ENCODE measurements around the gene HSPA12B. TPM values are rescaled to one million over a fixed set of nuclear protein-coding genes. Genes with fewer than 3 reads are reported as not detected.

Gene HSPA12B
- total RNA-seq, 2 experiments from 2014 or later = not detected

- Histone ChIP-seq H3K36me3 (ENCODE audit: insufficient read depth, low read length) (no peaks in the 10 kb centered on the region; the same call in 1 of the 2 replicates), H2AFZ (ENCODE audit: low read length) (peak within 1 kb of the TSS; percentile 94), H3K4me2 (ENCODE audit: low read length) (peak within 1 kb of the TSS; percentile 73), H4K20me1 (ENCODE audit: insufficient read depth, low read length) (no peaks in the 10 kb centered on the region; the same call in 1 of the 2 replicates), H3K27ac (ENCODE audit: low read depth, low read length, poor library complexity, severe bottlenecking) (no peak within 1 kb of the TSS), H3K4me1 (ENCODE audit: insufficient read depth, low read length, poor library complexity, severe bottlenecking) (peaks cover 28% of the 10 kb centered on the region), H3K4me3 (ENCODE audit: low read depth, low read length, poor library complexity, severe bottlenecking) (peak within 1 kb of the TSS; percentile 71), H3K9me3 (ENCODE audit: low read length) (no peaks in the 10 kb centered on the region), H3K9me2 (ENCODE audit: insufficient read depth, low read length) (no peaks in the 10 kb centered on the region), H3K79me2 (ENCODE audit: insufficient read depth, low read depth, low read length) (peaks cover 15% of the 10 kb centered on the region; the same call in 1 of the 2 replicates)
- peak; percentile 90 for DNase-seq (ENCODE audit: low spot score)
- TF ChIP-seq EZH2phosphoT487 (IDR thresholded peaks at IDR 0.05; ENCODE audit: borderline replicate concordance, low read depth, low read length) (no peak), CTCF (conservative IDR thresholded peaks at IDR 0.05; ENCODE audit: low read length) (peak; percentile 80)
- no TSS peak for BruUV-seq (replicated peaks)
- POLR2A ChIA-PET = interaction anchor here (0.7 to 3.2 kb wide), 3 partner anchors 23 to 71 kb away, joined by 3 to 16 read pairs (median 3); partner anchors contain the start of gene AP5S1
- CTCF ChIA-PET (ENCODE audit: unreplicated experiment) = interaction anchor here (1.7 kb wide), 2 partner anchors 32 to 33 kb away, joined by 4 read pairs; partner anchors contain the start of gene AP5S1
- intact Hi-C loops (cut with micrococcal nuclease; ENCODE audit: unreplicated experiment) = loop anchor here (1.0 to 2.0 kb wide), 5 partner anchors 10 to 298 kb away; partner anchors contain the start of genes AP5S1, CDC25B and PANK2
Observed at GRCh38 chr20:3786665-3787323, 54.3 kb downstream of the HSPA12B start, which contains the start of gene CENPB. TSS of gene CENPB (minus strand) at chr20:3786740. CDS start at chr20:3786483, 257 bp downstream.

GRCh38 chr20:3787324-3788014 is 55.0 kb downstream of the HSPA12B start:
- BruUV-seq (replicated peaks) = TSS peak; percentile 73
- Histone ChIP-seq H3K9me3 (ENCODE audit: low read length) (no peaks in the 10 kb centered on the region), H3K79me2 (ENCODE audit: insufficient read depth, low read depth, low read length) (peaks cover 15% of the 10 kb centered on the region; the same call in 1 of the 2 replicates), H3K4me3 (ENCODE audit: low read depth, low read length, poor library complexity, severe bottlenecking) (peak overlapping the region; percentile 70), H3K27ac (ENCODE audit: low read depth, low read length, poor library complexity, severe bottlenecking) (no peak overlapping the region), H3K4me2 (ENCODE audit: low read length) (peak overlapping the region; percentile 73), H3K4me1 (ENCODE audit: insufficient read depth, low read length, poor library complexity, severe bottlenecking) (peaks cover 28% of the 10 kb centered on the region), H2AFZ (ENCODE audit: low read length) (peak overlapping the region; percentile 94), H3K36me3 (ENCODE audit: insufficient read depth, low read length) (no peaks in the 10 kb centered on the region; the same call in 1 of the 2 replicates), H3K9me2 (ENCODE audit: insufficient read depth, low read length) (no peaks in the 10 kb centered on the region), H4K20me1 (ENCODE audit: insufficient read depth, low read length) (no peaks in the 10 kb centered on the region; the same call in 1 of the 2 replicates)
- CTCF ChIA-PET (ENCODE audit: unreplicated experiment) = interaction anchor here (1.7 kb wide), 2 partner anchors 31 to 32 kb away, joined by 4 read pairs; partner anchors contain the start of gene AP5S1
- POLR2A ChIA-PET = interaction anchor here (0.6 to 3.2 kb wide), 5 partner anchors 24 to 1511 kb away, joined by 3 to 16 read pairs (median 3); partner anchors contain the start of gene AP5S1
- TF ChIP-seq CTCF (conservative IDR thresholded peaks at IDR 0.05; ENCODE audit: low read length) (no peak), EZH2phosphoT487 (IDR thresholded peaks at IDR 0.05; ENCODE audit: borderline replicate concordance, low read depth, low read length) (no peak)
- DNase-seq (ENCODE audit: low spot score) = no peak
- intact Hi-C loops (cut with micrococcal nuclease; ENCODE audit: unreplicated experiment) = loop anchor here (1.0 to 2.0 kb wide), 5 partner anchors 9 to 297 kb away; partner anchors contain the start of genes AP5S1, CDC25B and PANK2

All from OCI-LY7 (cell line).